Measurements from ENCODE around the gene FOXI3. TPM values are rescaled to one million over a fixed set of nuclear protein-coding genes. Genes with fewer than 3 reads are reported as not detected.

Gene FOXI3
- not detected in 2 replicates for total RNA-seq

DNA sequence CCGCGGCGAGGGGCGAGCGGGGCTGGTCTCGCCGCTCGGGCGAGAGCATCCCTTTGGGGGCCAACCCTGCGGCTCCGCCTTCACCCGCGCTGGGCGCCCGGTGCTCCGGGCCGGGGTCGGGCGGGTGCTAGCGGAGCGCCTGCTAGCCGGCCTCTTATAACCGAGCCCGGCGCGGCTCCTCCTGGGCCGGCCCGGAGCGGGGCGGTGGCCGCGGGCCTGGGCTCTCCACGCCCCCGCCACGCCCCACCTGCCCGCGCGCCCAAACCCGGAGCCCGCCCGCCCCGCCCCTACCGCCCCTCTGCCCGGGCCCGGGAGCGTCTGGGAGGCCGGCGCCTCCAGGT is at the start of gene FOXI3:
TSS of gene FOXI3 (minus strand) at position 129 of the 341 bp plus-strand sequence. CDS start 158 bp downstream, outside the sequence.
- DNase-seq (ENCODE audit: low read depth in 2 of 2): no peak

DNA sequence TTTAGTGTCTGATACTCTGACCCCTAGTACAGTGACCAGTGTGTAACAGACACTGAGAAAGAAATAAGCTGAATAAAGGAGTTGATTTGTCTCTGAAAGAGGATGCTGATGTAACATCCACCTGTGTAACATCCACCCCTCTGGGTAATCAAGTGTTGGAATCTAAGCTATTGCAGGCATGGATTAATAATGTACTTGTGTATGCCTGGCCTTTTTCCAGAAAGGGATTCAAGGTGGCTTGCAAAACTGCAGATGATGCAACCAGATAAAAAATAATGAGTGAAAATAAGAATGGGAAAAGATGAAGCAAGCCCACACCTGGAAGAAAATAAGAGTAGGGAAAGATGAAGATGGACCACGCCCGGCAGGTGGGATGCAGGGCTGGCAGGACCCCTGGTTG is 48.2 kb upstream of the FOXI3 start:
- DNase-seq (ENCODE audit: low read depth in 2 of 2): no peak

DNA sequence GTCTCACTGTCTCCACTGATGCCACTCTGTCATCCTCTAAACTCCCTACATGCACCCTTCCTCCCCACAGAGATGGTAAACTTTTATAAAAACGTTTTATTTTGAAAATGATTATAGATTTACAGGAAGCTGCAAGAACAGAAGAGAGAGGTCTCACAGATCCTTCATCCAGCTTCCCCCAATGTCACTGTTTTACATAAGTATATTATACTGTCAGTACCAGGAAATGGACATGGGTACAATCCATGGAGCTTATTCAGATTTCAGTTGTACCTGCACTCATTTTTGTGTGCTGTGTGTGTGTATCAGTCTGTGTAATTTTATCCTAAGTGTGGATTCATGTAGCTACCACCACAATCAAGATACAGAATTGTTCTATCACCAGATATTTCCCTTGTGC is 46.7 kb upstream of the FOXI3 start:
- no peak for DNase-seq (ENCODE audit: low read depth in 2 of 2)

DNA sequence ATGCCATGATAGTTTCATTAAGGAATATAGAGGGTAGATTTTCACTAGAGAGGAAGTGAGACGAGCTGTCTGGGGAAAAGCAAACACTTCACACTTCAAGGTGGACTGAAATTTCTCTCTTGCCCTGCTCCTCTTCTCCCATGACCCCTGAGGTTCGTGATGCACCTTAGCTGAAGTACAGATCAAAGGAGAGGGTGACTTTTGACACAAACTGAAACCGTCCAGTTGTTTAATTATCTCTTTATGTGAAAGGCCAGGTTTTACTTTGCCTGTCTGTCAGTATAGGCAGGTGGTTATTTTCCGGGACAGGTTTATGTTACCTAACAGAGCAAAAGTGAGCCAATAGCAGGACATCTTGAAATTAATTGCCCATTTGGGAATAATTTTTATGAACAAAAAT is 41.0 kb upstream of the FOXI3 start:
- no peak for DNase-seq (ENCODE audit: low read depth in 2 of 2)

DNA sequence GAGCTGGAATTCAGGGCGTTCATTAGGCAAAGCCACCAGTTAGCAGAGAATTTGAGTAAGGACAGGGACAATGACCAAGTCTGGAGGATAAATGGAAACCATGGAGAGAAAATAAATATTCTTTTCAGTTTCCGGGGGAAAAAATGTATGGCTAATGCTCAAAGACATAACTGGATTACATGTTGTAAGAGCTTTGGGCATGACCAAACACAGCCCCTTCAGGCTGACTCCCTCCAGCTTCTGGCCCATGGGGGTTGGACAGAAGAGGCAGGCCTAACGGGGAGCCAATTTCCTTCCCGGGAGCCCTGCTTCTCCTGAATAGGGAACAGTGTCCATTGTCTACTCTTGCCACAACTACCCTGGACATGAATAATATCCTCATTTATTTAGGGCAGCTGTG is 39.5 kb upstream of the FOXI3 start:
- no peak for DNase-seq (ENCODE audit: low read depth in 2 of 2)

DNA sequence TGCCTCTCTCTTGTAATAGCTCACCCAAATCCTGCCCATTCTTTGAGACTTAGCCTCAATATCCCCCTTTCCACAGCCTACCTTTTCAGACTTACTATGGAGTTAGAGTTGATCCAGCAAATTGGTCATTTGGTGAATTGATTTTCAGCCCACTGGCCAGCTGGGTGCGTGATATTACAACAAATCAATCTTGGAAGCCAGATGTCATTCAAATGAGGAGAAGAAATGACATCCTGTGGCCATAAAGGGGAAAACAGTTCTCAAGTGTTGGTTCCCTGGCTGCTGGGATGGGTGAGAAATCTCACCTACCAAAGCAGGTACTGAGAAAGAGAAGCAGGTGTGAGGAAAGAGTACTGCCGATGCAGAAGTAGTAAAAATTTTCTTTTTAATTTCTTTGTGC is 36.7 kb upstream of the FOXI3 start:
- DNase-seq (ENCODE audit: low read depth in 2 of 2): no peak

DNA sequence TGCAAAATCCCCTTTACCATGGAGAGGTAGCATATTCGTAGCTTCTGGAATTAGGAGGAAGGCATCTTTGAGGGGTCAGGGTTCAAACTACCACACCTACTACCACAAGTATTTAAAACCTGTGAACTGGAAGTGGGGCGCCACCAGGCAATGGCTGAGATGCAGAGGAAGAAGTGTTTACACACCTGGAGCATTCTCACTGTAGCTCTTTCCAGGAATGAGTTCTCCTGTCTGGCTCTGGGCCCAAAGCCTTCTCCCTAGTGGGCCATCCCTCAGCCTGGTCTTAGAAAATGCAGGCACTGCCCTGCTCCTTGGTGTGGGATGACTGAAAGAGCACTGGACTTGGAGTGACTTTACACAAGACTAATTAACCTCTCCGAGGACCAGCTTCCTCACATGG is 30.7 kb upstream of the FOXI3 start:
- DNase-seq (ENCODE audit: low read depth in 2 of 2): no peak

DNA sequence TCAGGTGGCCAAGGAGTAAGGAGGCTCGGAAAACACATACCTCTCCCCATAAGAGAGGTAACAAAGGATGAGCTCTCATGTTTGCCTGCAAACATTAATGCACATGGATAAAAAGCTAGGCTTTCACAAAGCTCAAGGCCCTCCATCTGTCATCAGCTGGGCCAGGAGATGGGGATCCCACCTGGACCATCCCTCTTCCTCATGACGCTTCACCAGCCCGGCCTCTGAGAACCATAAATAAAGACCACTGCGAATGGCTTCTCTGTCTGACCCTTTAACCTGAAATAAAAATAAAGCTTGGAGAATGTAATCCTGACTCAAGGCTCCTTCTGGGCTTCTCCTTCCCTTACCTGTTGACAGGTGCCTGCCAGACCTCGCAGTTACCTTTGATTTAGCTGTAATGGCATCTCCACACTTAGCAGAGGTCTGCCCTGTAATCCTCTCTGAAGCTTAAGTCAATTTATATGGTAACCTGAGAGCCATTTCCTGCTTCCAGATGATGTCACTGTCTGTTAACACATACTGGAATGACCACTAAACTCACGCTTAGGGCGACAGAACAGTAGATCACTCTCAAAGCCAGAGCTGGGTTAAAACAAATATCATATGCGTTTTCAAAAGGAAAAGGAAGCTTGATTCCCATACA is 29.3 kb upstream of the FOXI3 start:
- peak; percentile 13 to 22 for DNase-seq (ENCODE audit: low read depth in 2 of 2)

DNA sequence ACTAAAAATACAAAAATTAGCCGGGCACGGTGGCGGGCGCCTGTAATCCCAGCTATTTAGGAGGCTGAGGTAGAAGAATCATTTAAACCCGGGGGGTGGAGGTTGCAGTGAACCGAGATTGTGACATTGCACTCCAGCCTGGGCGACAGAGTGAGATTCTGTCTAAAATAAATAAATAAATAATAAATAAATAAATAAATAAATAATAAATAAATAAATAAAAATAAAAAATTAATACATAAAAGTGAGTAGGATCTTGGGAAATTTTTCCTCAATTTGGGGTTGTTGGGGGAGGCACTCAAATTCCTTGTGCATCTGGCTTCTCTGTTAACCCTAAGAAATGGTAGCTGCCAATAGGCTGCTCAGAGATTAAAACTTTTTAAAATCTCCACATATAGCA is 20.3 kb upstream of the FOXI3 start:
- no peak for DNase-seq (ENCODE audit: low read depth in 2 of 2)

DNA sequence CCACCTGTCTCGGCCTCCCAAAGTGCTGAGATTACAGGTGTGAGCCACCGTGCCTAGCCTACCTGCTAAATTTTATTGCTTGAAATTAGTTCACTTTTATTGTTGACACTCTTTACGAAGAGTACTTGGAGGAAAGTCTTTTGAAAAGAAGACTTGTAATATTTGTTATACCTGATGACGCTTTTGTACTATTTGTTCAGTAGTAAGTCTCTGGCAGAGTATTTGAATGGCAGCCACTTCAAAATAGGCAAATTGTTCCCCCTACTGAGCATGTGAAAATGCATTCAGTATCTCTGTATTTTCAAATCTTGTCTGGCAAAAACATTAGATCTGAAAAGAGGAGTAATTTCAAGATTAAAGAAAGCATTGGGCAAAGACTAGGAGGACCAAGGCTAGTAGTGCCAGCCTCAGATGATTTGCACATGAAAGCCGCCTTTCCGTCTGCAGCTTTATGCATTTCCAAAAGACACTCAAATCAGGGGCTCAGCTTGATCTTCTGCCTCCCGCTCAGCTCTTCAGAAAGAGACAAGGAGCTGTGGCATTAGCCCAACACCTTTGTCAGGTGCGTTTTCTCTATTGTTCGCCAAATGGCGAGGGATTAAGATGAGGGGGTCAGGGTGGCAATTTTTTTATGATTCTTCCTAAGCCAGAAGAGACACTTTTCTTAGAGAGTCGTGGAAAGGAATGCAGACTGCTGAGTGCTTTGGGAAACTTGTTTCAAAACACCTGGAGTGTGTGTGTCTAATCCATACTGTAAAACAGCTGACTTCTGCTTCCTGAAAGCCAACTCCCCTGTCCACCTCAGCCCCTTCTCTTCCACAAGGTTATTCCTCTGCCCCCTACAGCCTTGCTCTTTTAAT is 18.8 kb upstream of the FOXI3 start:
- no peak for DNase-seq (ENCODE audit: low read depth in 2 of 2)

DNA sequence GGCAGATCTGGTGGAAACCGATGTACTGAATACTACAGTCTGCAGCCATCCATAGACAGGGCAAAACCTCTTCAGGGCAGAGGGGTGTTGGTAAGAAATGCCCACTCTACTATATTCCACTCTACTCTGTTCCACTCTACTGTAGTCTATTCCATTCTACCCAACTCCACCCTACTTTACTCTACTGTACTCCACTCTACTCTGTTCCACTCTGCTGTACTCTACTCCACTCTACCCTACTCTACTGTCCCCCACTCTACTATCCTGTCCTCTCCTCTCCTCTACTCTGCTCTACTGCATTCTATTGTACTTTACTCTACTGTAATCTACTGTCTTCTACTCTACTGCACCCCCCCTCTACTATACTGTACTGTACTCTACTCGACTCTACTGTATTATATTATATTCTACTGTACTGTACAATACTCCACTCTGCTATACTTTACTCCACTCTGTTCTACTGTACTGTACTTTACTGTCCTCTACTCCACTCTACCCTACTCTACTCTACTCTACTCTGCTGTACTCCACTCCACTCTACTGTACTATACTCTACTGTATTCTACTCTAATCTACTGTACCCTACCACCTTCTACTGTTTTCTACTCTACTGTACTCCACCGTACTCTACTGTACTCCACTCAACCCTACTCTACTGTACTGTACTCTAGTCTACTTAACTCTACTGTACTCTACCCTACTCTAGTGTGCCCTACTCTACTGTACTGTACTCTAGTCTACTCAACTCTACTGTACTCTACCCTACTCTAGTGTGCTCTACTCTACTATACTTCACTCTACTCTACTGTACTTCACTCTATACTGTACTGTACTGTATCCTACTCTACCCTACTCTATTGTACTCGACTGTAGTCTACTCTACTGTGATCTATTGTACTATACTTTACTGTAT is 17.0 kb upstream of the FOXI3 start:
- no peak for DNase-seq (ENCODE audit: low read depth in 2 of 2)

DNA sequence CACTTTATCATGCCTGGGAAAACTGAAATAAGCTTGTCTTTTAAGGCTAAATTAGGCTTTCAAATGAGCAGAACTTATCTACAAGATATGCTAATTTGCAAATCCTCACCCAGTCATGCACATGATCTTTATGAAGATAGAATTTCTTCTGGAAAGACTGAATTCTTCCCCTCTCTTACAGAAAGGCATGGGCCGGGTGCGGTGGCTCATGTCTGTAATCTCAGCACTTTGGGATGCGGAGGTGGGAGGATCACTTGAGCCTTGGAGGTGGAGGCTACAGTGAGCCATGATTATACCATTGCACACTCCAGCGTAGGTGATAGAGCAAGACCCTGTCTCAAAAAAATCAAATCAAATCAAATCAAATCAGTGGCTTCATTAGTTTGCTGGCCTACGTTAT is 11.7 kb upstream of the FOXI3 start:
- DNase-seq (ENCODE audit: low read depth in 2 of 2): no peak

DNA sequence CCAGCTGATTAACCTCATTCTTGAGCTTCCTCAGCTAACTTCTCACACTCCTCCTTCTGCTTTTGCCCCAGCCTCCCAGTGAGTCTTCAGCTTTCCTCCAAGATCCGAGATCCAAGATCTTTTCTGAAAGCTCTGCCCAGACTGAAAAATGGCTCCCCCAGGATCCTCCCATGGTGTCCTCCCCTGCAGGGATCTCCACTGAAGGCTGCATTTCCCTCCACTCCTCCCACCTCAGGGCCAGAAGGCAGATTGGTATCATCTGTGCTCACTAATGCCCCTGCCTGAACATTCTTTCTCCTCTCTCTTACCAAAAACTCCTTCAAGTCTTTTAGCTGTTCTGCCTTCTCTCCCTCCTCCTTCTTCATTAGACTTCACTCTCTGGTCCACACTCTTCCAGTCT is 6.1 kb upstream of the FOXI3 start:
- no peak for DNase-seq (ENCODE audit: low read depth in 2 of 2)

DNA sequence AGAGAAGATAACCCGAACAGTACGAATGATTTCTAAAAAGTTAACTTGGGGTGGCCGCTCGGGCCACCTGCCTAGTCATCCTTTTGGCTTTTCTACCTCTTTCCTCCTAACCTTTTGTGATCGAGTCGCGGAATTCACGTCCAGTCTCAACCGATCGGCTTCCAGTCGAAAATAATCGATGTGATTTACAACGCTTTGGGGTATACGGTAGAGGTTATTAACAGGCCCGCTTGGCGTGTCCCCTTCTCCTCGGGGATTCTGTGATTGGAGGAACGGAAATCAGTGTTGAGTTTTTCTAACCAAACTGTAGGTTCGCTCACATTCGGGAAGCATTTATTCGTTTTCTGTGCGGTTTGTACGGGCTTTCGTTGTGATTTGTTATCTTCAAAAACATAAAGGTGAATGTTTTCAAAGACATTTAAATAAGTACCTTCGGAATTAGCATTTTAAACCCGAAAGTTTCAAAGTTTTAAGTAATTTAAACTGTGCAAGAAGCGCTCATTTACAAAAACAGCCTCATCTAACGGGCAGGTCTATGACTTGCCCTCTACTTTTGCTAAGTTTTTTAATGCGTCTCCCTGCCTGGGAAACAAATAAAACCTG is 588 bp upstream of the FOXI3 start:
- peak in 1 of 2 donors; percentile 13 for DNase-seq (ENCODE audit: low read depth in 2 of 2)

DNA sequence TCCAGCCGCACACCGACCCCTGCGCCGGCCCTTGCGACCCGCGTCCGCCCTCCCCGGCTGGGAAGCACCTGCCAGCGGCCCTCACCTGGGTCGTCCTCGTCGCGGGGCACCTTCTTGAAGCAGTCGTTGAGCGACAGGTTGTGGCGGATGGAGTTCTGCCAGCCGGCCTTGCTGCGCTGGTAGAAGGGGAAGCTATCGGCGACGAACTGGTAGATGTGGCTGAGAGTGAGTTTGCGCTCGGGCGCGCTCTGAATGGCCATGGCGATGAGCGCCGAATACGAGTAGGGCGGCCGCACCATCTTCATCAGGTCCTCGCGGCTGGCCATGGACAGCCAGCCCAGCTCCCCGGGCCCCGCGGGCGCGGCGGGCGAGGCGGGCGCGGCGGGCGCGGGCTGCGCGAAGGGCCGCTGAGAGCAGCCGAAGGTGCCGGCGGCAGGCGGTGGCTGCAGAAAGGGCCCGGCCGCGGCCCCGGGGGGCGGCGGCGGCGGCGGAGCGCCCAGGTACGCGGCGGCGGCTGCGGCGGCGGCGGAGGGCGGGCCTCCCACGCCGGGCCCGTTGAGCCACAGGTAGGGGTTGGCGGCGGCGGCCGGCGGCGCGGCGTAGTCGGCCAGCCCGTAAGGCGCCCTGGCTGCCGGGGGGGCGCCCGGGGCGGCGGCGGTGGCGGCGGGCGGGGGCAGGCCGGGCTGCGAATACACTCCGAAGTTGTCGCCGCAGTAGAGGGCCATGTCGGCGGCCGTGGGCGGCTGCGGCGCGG is 505 bp downstream of the FOXI3 start:
- peak in 1 of 2 donors; percentile 13 for DNase-seq (ENCODE audit: low read depth in 2 of 2)

DNA sequence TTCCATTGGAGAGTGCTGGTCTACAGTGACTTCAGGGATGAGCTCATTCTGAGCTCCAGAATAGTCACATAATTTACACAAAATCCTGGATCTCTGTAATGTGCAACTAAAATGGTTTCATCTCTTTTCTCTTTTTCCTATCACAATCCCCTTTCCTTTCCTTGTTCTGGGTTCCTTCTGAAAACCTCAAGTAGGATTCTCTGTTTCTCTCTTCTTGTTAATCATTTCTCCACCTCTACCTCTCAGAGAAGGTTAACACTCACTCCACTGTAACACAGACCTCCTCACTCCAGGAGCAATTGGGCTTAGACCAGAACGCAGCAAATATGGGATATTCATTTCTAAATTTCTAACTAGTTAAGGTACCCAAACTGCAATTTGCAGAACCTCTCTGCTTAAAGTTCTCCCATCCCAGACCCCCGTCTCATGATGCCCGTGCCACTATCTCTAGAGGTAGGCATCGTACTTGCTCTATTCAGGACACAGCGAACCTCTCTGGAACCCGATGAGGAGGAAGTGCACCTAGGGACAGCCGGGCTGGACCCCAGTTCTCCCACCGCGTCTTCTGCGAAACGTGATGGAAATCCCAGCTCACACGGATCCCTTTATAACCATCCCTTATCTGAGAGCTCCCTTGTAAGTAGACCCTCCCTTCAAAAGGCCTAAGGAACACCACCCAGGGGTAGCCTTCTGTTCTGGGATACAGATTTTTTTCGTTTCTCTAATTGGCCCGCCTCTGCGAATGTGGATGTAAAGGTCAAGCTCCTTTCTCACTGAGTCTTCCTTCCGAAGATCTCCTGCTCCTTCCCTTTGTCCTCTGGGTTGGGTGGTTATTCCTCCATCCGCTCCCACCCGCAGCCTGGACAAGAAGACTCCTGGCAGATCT is 1.3 kb downstream of the FOXI3 start:
- DNase-seq (ENCODE audit: low read depth in 2 of 2): no peak

DNA sequence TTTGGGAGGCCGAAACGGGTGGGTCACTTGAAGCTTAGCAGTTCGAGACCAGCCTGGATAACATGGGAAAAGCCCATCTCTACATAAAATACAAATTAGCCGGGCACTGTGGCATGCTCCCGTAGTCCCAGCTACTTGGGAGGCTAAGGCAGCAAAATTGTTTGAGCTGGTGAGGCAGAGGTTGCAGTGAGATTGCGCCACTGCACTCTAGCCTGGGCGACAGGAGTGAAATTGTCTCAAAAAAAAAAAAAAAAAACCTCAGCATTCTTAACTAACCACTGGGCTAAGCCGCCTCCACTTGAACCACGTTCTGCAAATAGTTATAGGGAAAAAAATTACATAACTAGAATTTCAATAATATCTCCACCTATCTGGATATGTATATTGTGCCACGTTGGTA is 2.3 kb downstream of the FOXI3 start:
- DNase-seq (ENCODE audit: low read depth in 2 of 2): no peak

DNA sequence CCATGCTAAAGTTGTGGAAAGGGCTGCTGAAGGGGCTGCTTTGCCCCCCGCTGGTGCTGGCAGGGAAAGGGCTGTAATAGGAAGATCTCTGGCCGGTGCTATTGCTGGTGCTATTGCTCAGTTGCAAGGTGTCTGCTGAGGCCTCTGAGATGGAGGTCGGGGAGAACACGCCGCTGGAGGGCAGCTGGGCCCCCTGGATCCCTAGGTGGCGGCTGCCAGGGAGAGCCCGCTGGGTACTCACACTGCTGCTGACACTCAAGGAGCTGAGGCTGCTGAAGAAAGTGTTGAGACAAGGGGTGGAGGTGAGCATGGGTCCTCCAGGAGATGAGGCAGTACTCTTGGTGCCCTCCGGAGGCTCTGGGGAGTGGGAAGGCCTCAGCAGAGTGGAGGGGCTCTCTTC is 4.2 kb downstream of the FOXI3 start:
- no peak for DNase-seq (ENCODE audit: low read depth in 2 of 2)

DNA sequence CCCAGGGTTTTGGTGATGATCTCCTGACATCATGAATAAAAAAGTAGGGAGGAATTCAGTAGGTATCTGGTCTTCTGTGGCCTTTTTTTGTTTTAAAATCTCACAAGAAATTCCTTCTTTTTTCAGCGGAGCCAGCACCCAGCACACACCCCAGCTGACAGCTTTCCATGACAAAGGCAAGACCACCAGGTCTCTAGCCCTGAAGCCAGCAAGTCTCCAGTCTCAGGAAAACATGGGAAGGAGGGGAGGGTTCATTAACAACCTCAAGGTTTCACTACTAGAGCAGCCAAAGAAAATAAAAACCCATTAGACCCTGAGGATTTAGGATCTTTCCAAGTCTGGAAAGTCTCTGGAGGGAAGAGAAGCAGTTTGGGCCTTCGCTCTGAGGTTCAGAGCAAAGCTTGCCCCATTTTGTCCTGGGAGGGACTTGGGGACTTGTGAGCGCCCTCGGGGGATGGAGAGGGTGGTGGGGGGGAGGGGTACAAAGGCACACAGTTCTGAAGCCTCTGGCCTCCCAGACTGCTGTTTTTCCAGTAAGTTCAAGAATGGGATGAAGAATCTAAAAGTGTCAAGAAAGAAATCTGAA is 9.0 kb downstream of the FOXI3 start:
- no peak for DNase-seq (ENCODE audit: low read depth in 2 of 2)

DNA sequence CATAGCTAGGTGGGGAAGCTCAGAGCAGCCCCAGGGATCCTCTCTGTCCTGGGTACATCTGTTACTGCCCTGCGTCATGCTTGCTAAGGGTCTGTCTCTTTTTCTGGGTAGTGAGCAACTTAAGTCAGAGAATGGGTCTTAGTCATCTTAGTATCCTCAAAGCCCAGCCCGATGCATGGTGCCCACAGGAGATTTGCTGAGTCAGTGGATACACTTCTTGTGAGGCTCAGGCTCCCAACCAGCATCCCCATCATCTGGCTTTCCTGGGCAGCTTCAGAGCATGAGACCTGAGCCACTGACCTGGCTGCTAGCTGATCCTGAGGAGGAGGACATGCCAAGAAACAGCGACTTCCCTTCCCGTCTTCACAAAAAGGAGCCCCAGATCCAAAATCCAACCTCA is 10.0 kb downstream of the FOXI3 start:
- DNase-seq (ENCODE audit: low read depth in 2 of 2): no peak

All from lung microvascular endothelial cell (primary cell).